Measurements from ENCODE around the gene LAMC1. TPM values are rescaled to one million over a fixed set of nuclear protein-coding genes. Genes with fewer than 3 reads are reported as not detected.
"Not testable (repeated sequence)": the region's sequence is repeated elsewhere in the genome, so short reads cannot be mapped to it uniquely, and the experiment has no call there.

The LAMC1 gene
- total RNA-seq, 1 experiment from 2014 or later = 71.5 TPM

- intact Hi-C loops (cut with micrococcal nuclease) = loop anchor here (2.0 kb wide), 1 partner anchor 34 kb away; no protein-coding TSS in a partner anchor
- POLR2A ChIA-PET (ENCODE audit: unreplicated experiment) = no interaction called here
- Histone ChIP-seq H3K36me3 (ENCODE audit: low read depth, low read length) (no peaks in the 10 kb centered on the region), H3K4me3 (ENCODE audit: low read length) (no peak overlapping the region), H4K20me1 (ENCODE audit: low read length) (no peaks in the 10 kb centered on the region), H3K79me2 (ENCODE audit: low read length) (peaks cover 98% of the 10 kb centered on the region), H3K9ac (ENCODE audit: low read length) (peak overlapping the region; percentile 53), H2AFZ (ENCODE audit: low read length) (no peak overlapping the region), H3F3A (ENCODE audit: low read length, unreplicated experiment) (no peaks in the 10 kb centered on the region), H3K9me3 (ENCODE audit: low read length) (no peaks in the 10 kb centered on the region), H3K4me2 (ENCODE audit: low read length) (peak overlapping the region; percentile 50; the same call in 1 of the 2 replicates), H3K27me3 (ENCODE audit: low read length) (no peaks in the 10 kb centered on the region), H3K9me2 (replicated peaks; ENCODE audit: low read length) (no peaks in the 10 kb centered on the region), H3K4me1 (ENCODE audit: insufficient read depth, low read length) (peaks cover 47% of the 10 kb centered on the region), H3K27ac (ENCODE audit: low read length) (peak overlapping the region; percentile 98)
- DNase-seq (no peak), ATAC-seq (no peak)
- CTCF ChIA-PET = no interaction called here
- BruUV-seq (replicated peaks) = no TSS peak
- no peak for TF ChIP-seq CTCF (conservative IDR thresholded peaks at IDR 0.05; ENCODE audit: low read depth, low read length)
- no peak for TF ChIP-seq EZH2phosphoT487 (IDR thresholded peaks at IDR 0.05; ENCODE audit: borderline replicate concordance, low read length)
- no peak for TF ChIP-seq EZH2 (IDR thresholded peaks at IDR 0.05; ENCODE audit: low read length, unreplicated experiment)
Observed at GRCh38 chr1:183061194-183061593, 38.0 kb downstream of the LAMC1 start.

GRCh38 chr1:183063349-183063748 lies 40.1 kb downstream of the LAMC1 start:
- Histone ChIP-seq H3K79me2 (ENCODE audit: low read length) (peaks cover 93% of the 10 kb centered on the region), H4K20me1 (ENCODE audit: low read length) (no peaks in the 10 kb centered on the region), H3K9me2 (replicated peaks; ENCODE audit: low read length) (no peaks in the 10 kb centered on the region), H3K27ac (ENCODE audit: low read length) (no peak overlapping the region), H3K4me1 (ENCODE audit: insufficient read depth, low read length) (peaks cover 33% of the 10 kb centered on the region), H3K9ac (ENCODE audit: low read length) (no peak overlapping the region), H3K36me3 (ENCODE audit: low read depth, low read length) (no peaks in the 10 kb centered on the region), H3K9me3 (ENCODE audit: low read length) (no peaks in the 10 kb centered on the region), H3K4me3 (ENCODE audit: low read length) (no peak overlapping the region), H3F3A (ENCODE audit: low read length, unreplicated experiment) (no peaks in the 10 kb centered on the region), H3K27me3 (ENCODE audit: low read length) (no peaks in the 10 kb centered on the region), H3K4me2 (ENCODE audit: low read length) (no peak overlapping the region), H2AFZ (ENCODE audit: low read length) (no peak overlapping the region)
- ATAC-seq = no peak
- no peak for DNase-seq
- BruUV-seq (replicated peaks) = no TSS peak
- intact Hi-C loops (cut with micrococcal nuclease) = no loop called here
- POLR2A ChIA-PET (ENCODE audit: unreplicated experiment) = no interaction called here
- TF ChIP-seq EZH2 (IDR thresholded peaks at IDR 0.05; ENCODE audit: low read length, unreplicated experiment) (no peak), CTCF (conservative IDR thresholded peaks at IDR 0.05; ENCODE audit: low read depth, low read length) (no peak), EZH2phosphoT487 (IDR thresholded peaks at IDR 0.05; ENCODE audit: borderline replicate concordance, low read length) (no peak)
- CTCF ChIA-PET = no interaction called here

GRCh38 chr1:183065168-183065706 lies 42.0 kb downstream of the LAMC1 start:
- TF ChIP-seq EZH2phosphoT487 (IDR thresholded peaks at IDR 0.05; ENCODE audit: borderline replicate concordance, low read length) = no peak
- TF ChIP-seq EZH2 (IDR thresholded peaks at IDR 0.05; ENCODE audit: low read length, unreplicated experiment) = no peak
- TF ChIP-seq CTCF (conservative IDR thresholded peaks at IDR 0.05; ENCODE audit: low read depth, low read length) = no peak
- intact Hi-C loops (cut with micrococcal nuclease) = no loop called here
- Histone ChIP-seq H3K4me2 (ENCODE audit: low read length) (no peak overlapping the region), H3K27ac (ENCODE audit: low read length) (no peak overlapping the region), H3K9ac (ENCODE audit: low read length) (no peak overlapping the region), H3K36me3 (ENCODE audit: low read depth, low read length) (no peaks in the 10 kb centered on the region), H3K4me3 (ENCODE audit: low read length) (no peak overlapping the region), H3K9me3 (ENCODE audit: low read length) (no peaks in the 10 kb centered on the region), H4K20me1 (ENCODE audit: low read length) (no peaks in the 10 kb centered on the region), H3K4me1 (ENCODE audit: insufficient read depth, low read length) (peaks cover 26% of the 10 kb centered on the region), H2AFZ (ENCODE audit: low read length) (no peak overlapping the region), H3K9me2 (replicated peaks; ENCODE audit: low read length) (no peaks in the 10 kb centered on the region), H3F3A (ENCODE audit: low read length, unreplicated experiment) (peaks cover 6% of the 10 kb centered on the region), H3K27me3 (ENCODE audit: low read length) (no peaks in the 10 kb centered on the region), H3K79me2 (ENCODE audit: low read length) (peaks cover 85% of the 10 kb centered on the region)
- POLR2A ChIA-PET (ENCODE audit: unreplicated experiment) = no interaction called here
- CTCF ChIA-PET = no interaction called here
- BruUV-seq (replicated peaks) = no TSS peak
- DNase-seq (no peak), ATAC-seq (no peak)

- H3K9ac ChIP-seq (ENCODE audit: low read length); H4K20me1 ChIP-seq (ENCODE audit: low read length); ATAC-seq; H3K27ac ChIP-seq (ENCODE audit: low read length); H3K36me3 ChIP-seq (ENCODE audit: low read depth, low read length); H3F3A ChIP-seq (ENCODE audit: low read length, unreplicated experiment); H3K4me2 ChIP-seq (ENCODE audit: low read length); CTCF ChIA-PET; H3K9me3 ChIP-seq (ENCODE audit: low read length); POLR2A ChIA-PET (ENCODE audit: unreplicated experiment); H2AFZ ChIP-seq (ENCODE audit: low read length); BruUV-seq (replicated peaks); DNase-seq; H3K4me3 ChIP-seq (ENCODE audit: low read length); H3K9me2 ChIP-seq (replicated peaks; ENCODE audit: low read length); intact Hi-C loops (cut with micrococcal nuclease); H3K27me3 ChIP-seq (ENCODE audit: low read length): not testable (repeated sequence)
- Histone ChIP-seq H3K4me1 (ENCODE audit: insufficient read depth, low read length) (peaks cover 28% of the 10 kb centered on the region), H3K79me2 (ENCODE audit: low read length) (peaks cover 85% of the 10 kb centered on the region)
Observed at GRCh38 chr1:183066432-183066831, 43.2 kb downstream of the LAMC1 start.

Measured in PC-3 (cell line).